KOPT-K1 (cell line): ENCODE results near the gene PPFIA3.
A peak's percentile ranks its signal among the peaks of the same experiment; 100 is the strongest.
"Not testable (repeated sequence)": the region's sequence is repeated elsewhere in the genome, so short reads cannot be mapped to it uniquely, and the experiment has no call there.

ENCODE experiments used
- H3K27ac ChIP-seq: fragments of 200-600 bp; sonication (generic); 2 replicates; pipeline ENCODE4 v1.5.1; 2016; ENCODE audit warnings: antibody characterized with exemption, mild to moderate bottlenecking, low read depth, low read length; ENCODE audit not compliant: poor library complexity, severe bottlenecking
- H3K36me3 ChIP-seq: fragments of 200-600 bp; sonication (generic); 2 replicates; pipeline ENCODE4 v1.5.1; 2017; ENCODE audit warnings: antibody characterized with exemption, mild to moderate bottlenecking, low read length, moderate library complexity; ENCODE audit not compliant: insufficient read depth
- H3K9me3 ChIP-seq: fragments of 200-600 bp; sonication (generic); 2 replicates; pipeline ENCODE4 v1.5.1; 2017; ENCODE audit warnings: antibody characterized with exemption, low read length, mild to moderate bottlenecking; ENCODE audit not compliant: insufficient read depth, poor library complexity, severe bottlenecking

PPFIA3 gene

DNA sequence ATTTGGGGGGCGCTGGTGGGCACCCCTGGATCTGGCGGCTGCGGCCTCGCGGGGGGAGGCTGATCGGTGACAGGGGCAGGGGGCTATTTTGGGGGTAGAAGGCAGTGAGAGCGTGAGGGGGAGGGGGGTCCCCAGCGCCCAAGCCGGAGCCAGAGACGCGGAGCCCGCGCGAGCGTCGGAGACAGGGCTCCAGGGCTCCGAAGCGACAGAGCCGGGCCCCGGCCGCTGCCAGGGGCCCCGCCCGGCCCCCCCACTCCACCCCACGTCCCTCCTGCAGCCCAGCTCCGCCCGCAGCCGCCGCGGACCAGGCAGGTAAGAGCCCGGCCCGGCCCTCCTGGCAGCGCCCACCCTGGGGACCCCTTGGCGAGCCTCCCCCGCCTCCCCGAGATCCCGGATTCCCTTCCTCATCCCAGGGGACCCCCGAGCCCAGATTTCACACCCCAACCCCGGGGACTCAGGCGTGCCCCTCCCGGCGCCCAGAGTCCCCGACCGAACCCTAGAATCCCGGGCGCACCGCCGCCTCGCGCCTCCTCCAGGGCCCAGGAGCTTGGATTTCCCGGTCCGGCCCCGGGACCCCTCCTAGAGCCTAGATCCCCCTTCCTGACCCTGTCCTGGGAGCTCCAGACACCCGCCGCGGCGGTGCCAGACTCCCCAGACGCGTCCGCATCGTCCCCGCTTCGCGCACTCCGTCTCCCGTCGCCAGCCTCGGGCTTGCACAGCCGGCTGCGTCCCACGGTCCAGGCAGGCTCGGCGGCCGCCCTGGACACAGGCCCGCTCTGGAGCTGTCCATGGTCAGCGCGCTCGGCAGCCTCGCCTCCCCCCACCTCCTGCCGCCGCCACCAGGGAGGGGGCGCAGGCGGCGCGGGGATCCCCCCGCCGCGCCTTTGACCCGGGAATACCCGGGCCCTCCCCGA is at the start of gene PPFIA3:
PPFIA3 (plus strand) TSS at position 134 of the 914 bp plus-strand sequence. CDS start 8,330 bp downstream, outside the sequence.
- no peaks in the 10 kb centered on the region for H3K36me3 ChIP-seq

DNA sequence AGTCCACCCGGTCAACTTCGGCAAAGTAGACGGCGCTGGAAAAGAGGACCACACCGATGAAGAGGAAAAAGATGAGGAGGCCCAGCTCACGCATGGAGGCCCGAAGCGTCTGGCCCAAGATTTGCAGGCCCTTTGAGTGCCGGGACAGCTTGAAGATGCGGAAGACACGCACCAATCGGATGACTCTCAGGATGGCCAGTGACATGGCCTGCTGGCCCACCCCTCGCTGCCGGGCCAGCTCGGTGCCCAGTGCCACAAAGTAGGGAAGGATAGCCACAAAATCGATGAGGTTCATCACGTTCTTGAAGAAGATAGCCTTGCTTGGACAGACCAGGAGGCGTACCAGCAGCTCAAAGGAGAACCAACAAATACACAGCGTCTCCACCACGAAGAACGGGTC is 48.9 kb upstream of the PPFIA3 start:
- H3K27ac ChIP-seq, result no peak overlapping the region
- H3K36me3 ChIP-seq, result no peaks in the 10 kb centered on the region
- H3K9me3 ChIP-seq, result no peaks in the 10 kb centered on the region

More for the DNA sequence above, at the start of gene PPFIA3:
- Histone ChIP-seq H3K9me3 (no peaks in the 10 kb centered on the region), H3K27ac (peak within 1 kb of the TSS; percentile 71)

DNA sequence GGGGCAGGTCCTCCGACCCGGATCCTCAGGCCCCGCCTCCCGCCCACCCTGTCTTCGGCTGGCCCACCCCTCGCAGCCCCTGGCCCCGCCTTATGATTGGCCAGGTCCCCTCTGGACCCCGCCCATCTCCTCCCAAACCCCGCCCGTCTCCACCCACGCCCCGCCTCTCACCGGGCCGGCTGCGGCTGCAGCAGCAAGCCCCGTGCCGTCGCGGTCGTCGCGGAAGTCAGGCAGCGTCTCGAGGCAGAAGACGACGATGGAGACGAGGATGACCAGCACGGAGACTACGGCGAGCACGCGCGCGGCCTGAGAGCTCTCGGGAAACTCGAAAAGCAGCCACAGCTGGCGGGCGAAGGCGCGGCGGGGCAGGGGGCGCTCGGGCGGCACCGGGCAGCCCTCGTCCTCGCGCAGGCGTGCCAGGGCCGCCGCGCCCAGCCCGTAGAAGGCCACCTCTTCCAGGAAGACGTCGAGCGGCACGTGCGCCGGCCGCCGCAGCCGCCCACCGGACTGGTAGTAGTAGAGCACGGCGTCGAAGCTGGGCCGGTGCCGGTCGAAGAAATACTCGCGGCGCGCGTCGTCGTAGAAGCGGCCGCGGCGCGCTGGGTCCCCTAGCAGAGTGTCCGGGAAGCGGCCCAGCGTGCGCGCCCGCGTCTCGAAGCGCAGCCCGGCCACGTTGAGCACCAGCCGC is 47.3 kb upstream of the PPFIA3 start:
- no peak overlapping the region for H3K27ac ChIP-seq
- H3K9me3 ChIP-seq, result no peaks in the 10 kb centered on the region
- no peaks in the 10 kb centered on the region for H3K36me3 ChIP-seq

DNA sequence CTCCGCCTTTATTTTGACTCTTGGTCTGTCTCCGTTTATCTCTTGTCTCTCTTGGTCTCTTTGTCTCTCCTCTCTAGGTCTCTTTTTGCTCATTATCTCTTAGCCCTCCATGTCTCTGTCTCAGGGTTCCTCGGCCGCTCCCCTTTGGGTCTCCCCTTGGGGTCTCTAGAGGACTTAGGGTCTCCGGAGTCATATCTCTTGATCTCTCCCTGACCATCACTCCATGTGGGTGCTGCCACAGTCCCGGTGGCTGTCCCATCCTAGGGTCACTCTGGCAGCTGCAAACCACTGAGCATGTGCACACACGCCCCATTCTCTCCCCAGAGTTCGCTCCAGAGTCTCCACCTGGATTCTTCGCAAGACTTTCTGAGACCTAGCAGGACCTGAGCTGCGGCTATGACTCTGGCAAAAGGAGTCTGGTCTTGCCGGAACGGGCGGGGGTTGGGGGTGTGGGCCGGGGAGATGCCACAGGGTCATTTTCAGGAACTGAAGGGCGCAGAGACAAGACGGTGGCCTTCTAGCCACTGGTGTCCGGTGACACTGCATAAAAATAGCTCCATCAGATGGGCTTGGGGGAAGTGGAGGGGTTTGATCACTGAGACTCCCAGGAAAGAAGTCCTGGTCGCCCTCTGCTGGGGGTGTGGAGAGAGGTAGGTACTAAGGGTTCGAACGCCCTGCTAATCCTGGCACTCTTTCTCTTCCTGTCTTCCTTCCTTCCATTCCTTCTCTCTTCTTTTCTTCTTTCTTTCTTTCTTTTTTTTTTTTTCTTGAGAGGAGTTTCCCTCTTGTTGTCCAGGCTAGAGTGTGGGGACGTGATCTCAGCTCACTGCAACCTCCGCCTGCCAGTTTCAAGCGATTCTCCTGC is 45.6 kb upstream of the PPFIA3 start:
- no peaks in the 10 kb centered on the region for H3K36me3 ChIP-seq
- no peak overlapping the region for H3K27ac ChIP-seq
- no peaks in the 10 kb centered on the region for H3K9me3 ChIP-seq

DNA sequence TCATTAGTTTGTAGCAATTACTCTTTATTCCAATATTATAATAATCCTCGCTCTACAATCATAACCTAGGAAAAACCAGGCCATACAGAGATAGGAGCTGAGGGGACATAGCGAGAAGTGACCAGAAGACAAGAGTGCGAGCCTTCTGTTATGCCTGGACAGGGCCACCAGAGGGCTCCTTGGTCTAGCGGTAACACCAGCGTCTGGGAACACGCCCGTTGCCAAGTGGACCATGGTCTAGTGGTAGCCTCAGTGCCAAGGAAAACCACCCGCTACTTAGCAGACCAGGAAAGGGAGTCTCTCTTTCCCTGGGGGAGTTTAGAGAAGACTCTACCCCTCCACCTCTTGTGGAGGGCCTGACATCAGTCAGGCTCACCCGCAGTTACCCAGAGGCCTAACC is 44.5 kb upstream of the PPFIA3 start:
- H3K9me3 ChIP-seq, H3K27ac ChIP-seq, H3K36me3 ChIP-seq: not testable (repeated sequence)

DNA sequence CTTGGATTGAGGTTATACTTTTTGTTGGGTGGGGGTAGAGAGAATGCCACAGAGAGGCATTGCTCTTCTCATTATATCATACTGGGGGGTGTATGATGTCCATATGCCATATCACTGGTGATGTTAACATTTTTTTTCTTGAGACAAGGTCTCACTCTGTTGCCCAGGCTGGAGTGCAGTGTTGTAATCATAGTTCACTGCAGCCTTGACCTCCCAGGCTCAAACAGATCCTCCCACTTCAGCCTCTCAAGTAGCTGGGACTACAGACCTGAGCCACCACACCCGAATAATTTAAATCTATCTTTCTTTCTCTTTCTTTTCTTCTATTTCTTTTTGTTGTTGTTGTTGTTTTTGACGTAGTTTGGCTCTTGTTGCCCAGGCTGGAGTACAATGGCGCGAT is 39.0 kb upstream of the PPFIA3 start:
- Histone ChIP-seq H3K9me3 (no peaks in the 10 kb centered on the region), H3K36me3 (no peaks in the 10 kb centered on the region), H3K27ac (no peak overlapping the region)

GRCh38 chr19:49081273-49081672 is 38.1 kb upstream of the PPFIA3 start:
- Histone ChIP-seq H3K36me3 (peaks cover 2% of the 10 kb centered on the region; the same call in 1 of the 2 replicates), H3K27ac (no peak overlapping the region), H3K9me3 (no peaks in the 10 kb centered on the region)

DNA sequence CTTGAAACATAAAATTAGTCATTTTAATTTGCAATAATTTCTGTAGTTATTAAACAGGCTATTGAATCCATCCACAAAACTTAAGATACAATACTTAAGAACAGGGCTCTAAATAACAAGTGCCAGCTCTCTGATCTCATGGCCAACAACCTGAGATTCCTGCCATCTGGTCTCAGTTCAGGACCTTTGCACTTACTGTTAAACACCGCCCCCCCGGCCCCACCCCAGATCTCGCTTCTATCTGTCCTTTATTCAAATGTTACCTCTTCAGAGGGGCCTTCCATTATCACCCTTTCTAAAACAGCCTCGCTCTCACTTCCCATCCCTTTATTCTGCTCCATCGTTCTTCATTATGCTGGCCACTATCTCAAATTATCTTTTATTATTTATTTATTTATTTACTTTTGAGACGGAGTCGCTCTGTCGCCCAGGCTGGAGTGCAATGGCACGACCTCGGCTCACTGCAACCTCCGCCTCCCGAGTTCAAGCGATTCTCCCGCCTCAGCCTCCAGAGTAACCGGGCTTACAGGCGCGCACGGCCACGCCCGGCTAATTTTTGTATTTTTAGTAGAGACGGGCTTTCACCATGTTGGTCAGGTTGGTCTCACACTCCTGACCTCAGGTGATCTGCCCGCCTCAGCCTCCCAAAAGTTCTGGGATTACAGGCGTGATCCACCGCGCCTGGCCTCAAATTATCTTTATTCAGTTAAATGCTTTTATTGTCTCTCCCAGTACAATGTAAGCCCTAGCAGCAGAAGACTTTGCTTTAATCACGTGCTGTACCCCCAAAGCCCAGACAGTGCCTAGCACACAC is 34.9 kb upstream of the PPFIA3 start:
- H3K36me3 ChIP-seq, result peaks cover 32% of the 10 kb centered on the region
- no peaks in the 10 kb centered on the region for H3K9me3 ChIP-seq
- peak overlapping the region; percentile 87 for H3K27ac ChIP-seq

DNA sequence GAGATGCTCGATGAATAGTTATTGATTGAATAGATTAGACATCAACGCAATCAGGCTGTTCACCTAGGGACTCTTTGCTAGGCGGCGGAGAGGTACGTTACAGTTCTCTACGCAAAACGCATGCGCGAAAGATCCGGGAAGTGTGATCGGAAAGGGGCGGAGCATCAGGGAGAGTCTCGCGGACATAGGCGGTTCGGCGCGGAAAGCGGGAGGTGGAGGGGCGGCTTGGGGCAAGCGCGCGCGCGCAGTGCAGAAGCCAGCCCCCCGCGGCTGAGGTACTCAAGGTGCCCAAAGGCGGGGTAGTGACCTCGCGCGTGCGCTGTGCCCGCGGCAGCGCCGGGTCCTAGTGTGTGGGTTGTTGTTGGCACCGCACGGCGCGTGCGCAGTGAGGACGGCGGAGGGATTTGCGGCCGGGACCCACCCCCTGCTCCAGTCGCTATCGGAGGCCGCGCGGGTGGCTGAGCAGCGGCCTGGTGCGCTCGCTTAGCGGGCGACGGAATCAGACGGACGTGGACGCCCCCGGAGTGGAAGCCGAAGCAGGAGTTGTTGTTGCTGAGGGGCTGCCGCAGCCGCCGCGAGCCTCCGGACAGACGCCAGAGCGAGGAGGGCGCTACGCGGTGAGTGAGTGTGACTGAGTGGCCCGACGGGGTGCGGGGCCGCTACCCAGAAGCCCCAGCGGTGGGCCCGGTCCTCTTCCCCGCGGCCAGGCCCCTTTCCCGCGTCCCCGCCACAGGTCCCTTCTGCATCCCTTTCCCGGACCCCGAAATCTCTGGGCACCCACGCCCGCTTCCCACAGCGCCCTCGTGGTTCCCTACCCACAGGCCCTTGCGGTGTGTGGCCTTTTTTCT is 34.1 kb upstream of the PPFIA3 start, which contains the start of gene SNRNP70:
SNRNP70 (plus strand) TSS at position 432 of the 848 bp plus-strand sequence. CDS start 964 bp downstream, outside the sequence.
- no peaks in the 10 kb centered on the region for H3K9me3 ChIP-seq
- peak within 1 kb of the TSS; percentile 87 for H3K27ac ChIP-seq

DNA sequence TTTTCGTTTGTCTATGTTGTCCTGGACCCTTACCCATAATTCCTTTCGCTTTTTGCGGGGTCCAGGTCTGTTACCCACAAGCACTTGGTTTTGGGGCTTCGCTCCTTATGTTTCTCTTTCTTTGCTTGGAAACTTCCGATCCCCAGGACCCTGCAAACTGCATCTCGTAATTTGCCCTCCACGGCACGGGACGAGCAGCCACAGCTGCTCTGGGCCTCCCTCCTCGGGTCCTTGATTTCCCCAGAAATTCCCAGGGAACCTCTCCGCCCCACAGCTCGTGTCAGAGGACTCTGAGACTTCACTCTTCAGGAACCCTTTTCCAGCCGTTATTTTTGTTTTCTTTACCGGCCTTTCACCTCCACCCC is 33.5 kb upstream of the PPFIA3 start:
- Histone ChIP-seq H3K36me3 (peaks cover 46% of the 10 kb centered on the region), H3K9me3 (no peaks in the 10 kb centered on the region), H3K27ac (peak overlapping the region; percentile 87)

More for the DNA sequence above, 34.1 kb upstream of the PPFIA3 start, which contains the start of gene SNRNP70:
- H3K36me3 ChIP-seq, result peaks cover 40% of the 10 kb centered on the region

DNA sequence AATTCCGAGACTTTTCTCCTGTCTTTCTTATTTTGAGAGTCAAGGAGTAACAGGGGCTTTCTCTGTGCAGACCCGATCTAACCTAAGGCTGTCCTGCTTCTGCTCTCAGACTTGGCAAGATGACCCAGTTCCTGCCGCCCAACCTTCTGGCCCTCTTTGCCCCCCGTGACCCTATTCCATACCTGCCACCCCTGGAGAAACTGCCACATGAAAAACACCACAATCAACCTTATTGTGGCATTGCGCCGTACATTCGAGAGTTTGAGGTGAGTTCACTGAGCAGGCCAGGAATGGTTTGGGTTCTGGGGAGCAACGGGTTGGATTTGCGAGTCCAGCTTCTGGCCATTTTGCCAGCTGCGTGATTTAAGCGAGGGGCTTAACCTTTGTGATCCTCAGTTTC is 33.0 kb upstream of the PPFIA3 start:
- H3K9me3 ChIP-seq, result no peaks in the 10 kb centered on the region
- H3K36me3 ChIP-seq, result peaks cover 50% of the 10 kb centered on the region
- peak overlapping the region; percentile 87 for H3K27ac ChIP-seq

- peaks cover 98% of the 10 kb centered on the region for H3K36me3 ChIP-seq
- H3K27ac ChIP-seq, result no peak overlapping the region
- H3K9me3 ChIP-seq, result no peaks in the 10 kb centered on the region
Observed at GRCh38 chr19:49091391-49092038, 27.8 kb upstream of the PPFIA3 start.

DNA sequence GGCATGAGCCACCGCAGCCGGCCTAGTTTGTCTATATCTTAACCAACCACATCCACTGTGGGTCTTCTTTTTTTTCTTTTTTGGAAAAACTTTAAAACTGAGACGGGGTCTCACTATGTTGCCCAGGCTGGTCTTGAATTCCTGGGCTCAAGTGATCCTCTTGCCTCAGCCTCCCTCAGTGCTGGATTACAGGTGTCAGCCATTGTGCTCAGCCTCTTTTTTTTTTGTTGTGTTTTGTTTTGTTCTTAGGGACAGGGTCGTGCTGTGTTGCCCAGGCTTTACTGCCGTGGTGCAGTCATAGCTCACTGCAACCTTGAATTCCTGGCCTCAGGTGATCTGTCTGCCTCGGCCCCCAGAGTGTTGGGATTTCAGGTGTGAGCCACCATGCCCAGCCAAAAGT is 26.7 kb upstream of the PPFIA3 start:
- peaks cover 98% of the 10 kb centered on the region for H3K36me3 ChIP-seq
- no peak overlapping the region for H3K27ac ChIP-seq
- no peaks in the 10 kb centered on the region for H3K9me3 ChIP-seq
